H1 (cell line): ENCODE results near the gene DEK.

ENCODE experiments used
- CREB1 ChIP-seq: IDR thresholded peaks from 2 replicates; pipeline ENCODE4 v1.6.1; 2012; ENCODE audit warnings: inconsistent platforms
- CTCF ChIP-seq, 3 experiments: IDR thresholded peaks; 1 replicate in 2 of 3; 2 replicates in 1 of 3; pipeline versions ENCODE4 v1.5.1 to v1.6.1; 2011; ENCODE audit warnings: low read length in 3 of 3, mild to moderate bottlenecking in 3 of 3, inconsistent platforms in 2 of 3, low read depth in 1 of 3, moderate library complexity in 1 of 3; ENCODE audit not compliant: insufficient read depth in 1 of 3; ENCODE audit errors: control extremely low read depth in 1 of 3
- EGR1 ChIP-seq: IDR thresholded peaks from 2 replicates; pipeline ENCODE4 v1.6.1; 2011; ENCODE audit warnings: low read depth, low read length, borderline replicate concordance
- KDM4A ChIP-seq: IDR thresholded peaks from one replicate; pipeline ENCODE4 v1.7.1; 2012; ENCODE audit warnings: low read depth, mild to moderate bottlenecking, moderate library complexity, low read length, inconsistent platforms; ENCODE audit not compliant: severe bottlenecking
- MAFK ChIP-seq: IDR thresholded peaks from 2 replicates; pipeline ENCODE4 v1.6.1; 2012; ENCODE audit warnings: low read depth, mild to moderate bottlenecking, improper control_type of control experiment, low read length
- RAD21 ChIP-seq, 2 experiments: IDR thresholded peaks in 1 of 2; conservative IDR thresholded peaks in 1 of 2; 2 replicates each; pipeline ENCODE4 v1.6.1; 2011; ENCODE audit warnings: low read depth in 2 of 2, low read length in 2 of 2, improper control_type of control experiment in 1 of 2, inconsistent platforms in 1 of 2, mild to moderate bottlenecking in 1 of 2, moderate library complexity in 1 of 2
- RFX5 ChIP-seq: IDR thresholded peaks from 2 replicates; pipeline ENCODE4 v1.6.1; 2011; ENCODE audit warnings: low read depth, low read length, improper control_type of control experiment, borderline replicate concordance
- SIN3A ChIP-seq, 2 experiments: IDR thresholded peaks in 1 of 2; conservative IDR thresholded peaks in 1 of 2; 2 replicates each; pipeline ENCODE4 v1.6.1; 2011 to 2012; ENCODE audit warnings: low read length in 2 of 2, improper control_type of control experiment in 1 of 2, low read depth in 1 of 2, mild to moderate bottlenecking in 1 of 2
- USF2 ChIP-seq: IDR thresholded peaks from 2 replicates; pipeline ENCODE4 v1.6.1; 2011; ENCODE audit warnings: low read length, improper control_type of control experiment

GRCh38 chr6:18235524-18235923 is 28.8 kb downstream of the DEK start:
- TF ChIP-seq RFX5 (no peak), CTCF (IDR thresholded peaks at IDR 0.05; ENCODE audit: control extremely low read depth in 1 of 3, insufficient read depth in 1 of 3, low read depth in 1 of 3, low read length in 3 of 3) (no peak), RAD21 (IDR thresholded peaks at IDR 0.05 in 1 of 2, conservative IDR thresholded peaks at IDR 0.05 in 1 of 2; ENCODE audit: low read depth in 2 of 2, low read length in 2 of 2) (no peak), CREB1 (no peak), USF2 (no peak), EGR1 (no peak), MAFK (no peak), KDM4A (no peak), SIN3A (conservative IDR thresholded peaks at IDR 0.05 in 1 of 2, IDR thresholded peaks at IDR 0.05 in 1 of 2; ENCODE audit: low read depth in 1 of 2, low read length in 2 of 2) (no peak)
